ENCODE results near the gene DVL2. TPM values are rescaled to one million over a fixed set of nuclear protein-coding genes. Genes with fewer than 3 reads are reported as not detected.

DVL2 gene
- total and polyA plus RNA-seq, 11 donors, result 13.0 to 28.6 (median 17.2) TPM

DNA sequence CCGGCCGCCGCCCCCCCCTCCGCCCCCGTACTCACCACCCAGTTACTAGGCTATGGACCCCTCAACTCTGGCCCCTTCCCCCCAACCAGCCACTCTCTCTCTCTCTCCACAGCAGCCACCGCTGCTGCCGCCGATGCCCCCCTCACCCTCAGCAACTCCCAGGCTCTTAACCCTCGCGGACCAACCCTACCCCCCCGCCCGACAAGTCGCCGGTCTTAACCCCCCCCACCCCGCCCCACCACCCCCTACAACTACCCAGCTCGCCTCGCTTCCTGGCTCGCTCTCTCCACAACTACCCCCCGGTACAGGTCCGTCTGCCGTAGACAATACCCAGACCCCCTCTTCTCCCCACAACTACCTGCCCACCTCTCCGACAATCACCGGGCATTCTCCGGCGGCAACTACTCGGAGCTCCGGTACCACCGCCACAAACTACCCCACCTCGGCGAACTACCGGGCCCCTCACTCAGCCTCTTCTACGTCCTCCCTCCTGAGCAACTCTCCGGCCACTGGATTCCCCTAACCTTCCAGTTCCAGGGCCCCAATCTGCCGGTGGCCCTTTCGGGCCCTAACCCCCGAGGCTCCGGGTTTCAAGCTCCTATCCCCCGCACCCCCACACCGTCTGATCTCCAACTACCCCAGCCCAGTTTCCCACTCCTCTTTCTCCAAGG, 4.2 kb upstream of the DVL2 start:
- H3K27ac ChIP-seq, result peak overlapping the region; percentile 81 to 98 (median 94)
- H3K27me3 ChIP-seq, result no peaks in the 10 kb centered on the region
- peak in 1 of 5 donors; percentile 61 for DNase-seq
- H3K9me3 ChIP-seq, result no peaks in the 10 kb centered on the region
- no peak for ATAC-seq
- peaks cover 5 to 56% (median 37%) of the 10 kb centered on the region in 12 donors for H3K4me1 ChIP-seq
- H3K4me3 ChIP-seq, result peak overlapping the region; percentile 66 to 98 (median 90)
- TF ChIP-seq POLR2A (IDR thresholded peaks at IDR 0.05), result no peak
- TF ChIP-seq, protein P1, sequence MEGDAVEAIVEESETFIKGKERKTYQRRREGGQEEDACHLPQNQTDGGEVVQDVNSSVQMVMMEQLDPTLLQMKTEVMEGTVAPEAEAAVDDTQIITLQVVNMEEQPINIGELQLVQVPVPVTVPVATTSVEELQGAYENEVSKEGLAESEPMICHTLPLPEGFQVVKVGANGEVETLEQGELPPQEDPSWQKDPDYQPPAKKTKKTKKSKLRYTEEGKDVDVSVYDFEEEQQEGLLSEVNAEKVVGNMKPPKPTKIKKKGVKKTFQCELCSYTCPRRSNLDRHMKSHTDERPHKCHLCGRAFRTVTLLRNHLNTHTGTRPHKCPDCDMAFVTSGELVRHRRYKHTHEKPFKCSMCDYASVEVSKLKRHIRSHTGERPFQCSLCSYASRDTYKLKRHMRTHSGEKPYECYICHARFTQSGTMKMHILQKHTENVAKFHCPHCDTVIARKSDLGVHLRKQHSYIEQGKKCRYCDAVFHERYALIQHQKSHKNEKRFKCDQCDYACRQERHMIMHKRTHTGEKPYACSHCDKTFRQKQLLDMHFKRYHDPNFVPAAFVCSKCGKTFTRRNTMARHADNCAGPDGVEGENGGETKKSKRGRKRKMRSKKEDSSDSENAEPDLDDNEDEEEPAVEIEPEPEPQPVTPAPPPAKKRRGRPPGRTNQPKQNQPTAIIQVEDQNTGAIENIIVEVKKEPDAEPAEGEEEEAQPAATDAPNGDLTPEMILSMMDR (IDR thresholded peaks at IDR 0.05), result no peak
- 1% methylated on average over 31 to 39 of the region's 39 CpGs for WGBS, 4 donors
- intact Hi-C loops (cut with DNase I), result loop anchor here in 3 of 10 donors (1.0 to 10.0 kb wide), 5 partner anchors 14 to 606 kb away; partner anchors contain the start of genes CD68 (in 1 of the 3), EIF5A (in 1 of the 3), ELP5 (in 1 of the 3) and POLR2A (in 1 of the 3)
- peaks cover 0 to 38% (median 29%) of the 10 kb centered on the region in 9 donors for H3K36me3 ChIP-seq

DNA sequence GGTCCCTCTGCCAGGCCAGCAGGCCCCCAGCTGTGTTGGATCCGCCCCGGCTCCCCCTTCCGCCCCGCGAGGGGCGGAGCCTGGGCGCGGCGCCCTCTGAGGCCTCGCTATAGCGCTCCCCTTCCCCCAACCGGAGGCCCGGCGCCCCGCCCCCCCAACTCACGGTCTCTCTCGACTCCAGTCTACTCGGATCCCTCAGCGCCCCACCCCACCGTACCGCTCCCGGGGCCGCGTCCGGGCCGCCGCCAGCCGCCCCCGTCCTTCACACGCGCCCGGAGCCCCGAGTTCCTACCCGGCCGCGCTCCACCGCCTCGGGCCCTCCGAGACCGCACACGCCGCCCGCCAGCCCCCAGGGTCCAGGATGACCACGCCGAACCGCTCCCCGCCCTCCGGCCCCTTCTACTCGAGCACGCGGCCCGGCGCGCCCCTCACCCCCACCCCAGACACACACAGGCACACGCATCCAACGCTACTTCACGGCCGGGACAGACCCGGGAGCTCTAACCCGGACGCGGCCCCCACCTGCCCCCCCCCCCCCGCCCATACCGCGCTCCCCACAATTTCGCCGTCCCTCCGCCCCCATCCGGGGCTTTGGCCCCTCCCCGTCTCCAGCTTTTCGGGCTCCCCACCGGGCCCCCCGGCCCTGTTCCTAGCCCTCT, 3.6 kb upstream of the DVL2 start:
- Histone ChIP-seq H3K4me3 (peak overlapping the region; percentile 66 to 98 (median 90)), H3K27ac (peak overlapping the region; percentile 57 to 98 (median 94)), H3K9me3 (no peaks in the 10 kb centered on the region), H3K36me3 (peaks cover 0 to 38% (median 29%) of the 10 kb centered on the region in 9 donors), H3K27me3 (no peaks in the 10 kb centered on the region), H3K4me1 (peaks cover 10 to 58% (median 39%) of the 10 kb centered on the region in 12 donors)
- ATAC-seq, result peak in 2 of 4 donors; percentile 4 to 17
- TF ChIP-seq, protein P1 (IDR thresholded peaks at IDR 0.05), result no peak
- no peak for TF ChIP-seq POLR2A (IDR thresholded peaks at IDR 0.05)
- WGBS, 4 donors, result 1 to 2% (median 1%) methylated on average over 39 to 70 of the region's 73 CpGs
- intact Hi-C loops (cut with DNase I), result loop anchor here in 3 of 10 donors (2.0 to 10.0 kb wide), 4 partner anchors 17 to 607 kb away; partner anchors contain the start of genes CD68 (in 1 of the 3), POLR2A (in 1 of the 3) and SLC35G6 (in 1 of the 3)
- peak; percentile 86 to 90 (median 87) for DNase-seq

DNA sequence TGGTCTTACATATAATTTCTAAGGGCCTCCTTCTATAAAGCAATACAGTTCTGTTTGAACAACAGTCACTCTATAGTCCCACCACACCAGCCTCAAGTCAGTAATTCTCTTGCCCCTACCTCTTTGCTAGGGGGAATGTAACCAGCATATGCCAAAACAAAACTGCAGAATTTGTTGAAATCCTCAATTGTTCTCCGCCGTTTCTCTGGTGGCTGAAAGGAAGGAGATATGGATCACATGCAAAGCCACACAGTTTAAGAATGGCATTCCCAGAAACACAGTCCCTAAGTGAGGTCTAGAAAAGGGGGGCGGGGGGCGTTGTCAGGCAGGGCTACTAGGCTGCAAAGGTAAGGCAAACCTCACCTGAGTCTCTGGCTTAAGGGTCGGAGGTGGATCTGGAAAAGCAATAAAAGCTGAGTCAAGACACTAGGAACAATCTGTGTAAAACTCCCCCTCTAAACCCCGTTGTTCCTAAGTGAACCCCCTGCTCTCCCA, 3.0 kb upstream of the DVL2 start:
- H3K27ac ChIP-seq, result peak overlapping the region; percentile 57 to 98 (median 94)
- peaks cover 0 to 38% (median 29%) of the 10 kb centered on the region in 9 donors for H3K36me3 ChIP-seq
- ATAC-seq, result no peak
- no peaks in the 10 kb centered on the region for H3K9me3 ChIP-seq
- DNase-seq, result no peak
- no peaks in the 10 kb centered on the region for H3K27me3 ChIP-seq
- intact Hi-C loops (cut with DNase I), result loop anchor here in 3 of 10 donors (2.0 to 10.0 kb wide), 4 partner anchors 17 to 607 kb away; partner anchors contain the start of genes CD68 (in 1 of the 3), POLR2A (in 1 of the 3) and SLC35G6 (in 1 of the 3)
- WGBS, 4 donors, result 27 to 29% (median 29%) methylated on average over 6 of the region's 6 CpGs
- H3K4me3 ChIP-seq, result peak overlapping the region; percentile 66 to 98 (median 90)
- no peak for TF ChIP-seq POLR2A (IDR thresholded peaks at IDR 0.05)
- TF ChIP-seq, protein P1 (IDR thresholded peaks at IDR 0.05), result no peak
- peaks cover 10 to 64% (median 42%) of the 10 kb centered on the region in 12 donors for H3K4me1 ChIP-seq

All from heart left ventricle (tissue), 16 donors.